Measurements from ENCODE around the gene FUT2.

FUT2 gene

DNA sequence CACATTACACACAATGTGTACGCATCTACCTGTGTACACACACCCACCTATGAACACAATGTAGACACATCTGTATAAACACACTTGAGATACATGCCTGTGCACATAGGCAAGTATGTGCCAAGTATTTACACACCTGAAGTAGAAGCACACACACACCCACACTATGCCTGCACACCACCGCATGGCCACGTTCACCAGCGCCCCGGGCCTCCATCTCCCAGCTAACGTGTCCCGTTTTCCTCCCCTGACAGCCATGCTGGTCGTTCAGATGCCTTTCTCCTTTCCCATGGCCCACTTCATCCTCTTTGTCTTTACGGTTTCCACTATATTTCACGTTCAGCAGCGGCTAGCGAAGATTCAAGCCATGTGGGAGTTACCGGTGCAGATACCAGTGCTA is 6.9 kb downstream of the FUT2 start:
- Histone ChIP-seq H3K4me3 (ENCODE audit: low read length) (no peak overlapping the region), H3K36me3 (ENCODE audit: control insufficient read depth, insufficient read depth, low read length) (0 out of 2 replicates have a peak, but pooled peaks cover 4% of the 10 kb centered on the region), H3K27ac (ENCODE audit: low read length) (no peak overlapping the region), H3K9me3 (ENCODE audit: control insufficient read depth, insufficient read depth, low read length) (no peaks in the 10 kb centered on the region), H3K4me1 (ENCODE audit: control insufficient read depth, insufficient read depth, low read length) (no peaks in the 10 kb centered on the region), H3K27me3 (ENCODE audit: control insufficient read depth, insufficient read depth, low read length) (no peaks in the 10 kb centered on the region)
- DNase-seq (ENCODE audit: low read depth, low spot score), result no peak
- no CpG with 5 or more reads among the region's 13 CpGs for WGBS (ENCODE audit: insufficient coverage, insufficient read length)

DNA sequence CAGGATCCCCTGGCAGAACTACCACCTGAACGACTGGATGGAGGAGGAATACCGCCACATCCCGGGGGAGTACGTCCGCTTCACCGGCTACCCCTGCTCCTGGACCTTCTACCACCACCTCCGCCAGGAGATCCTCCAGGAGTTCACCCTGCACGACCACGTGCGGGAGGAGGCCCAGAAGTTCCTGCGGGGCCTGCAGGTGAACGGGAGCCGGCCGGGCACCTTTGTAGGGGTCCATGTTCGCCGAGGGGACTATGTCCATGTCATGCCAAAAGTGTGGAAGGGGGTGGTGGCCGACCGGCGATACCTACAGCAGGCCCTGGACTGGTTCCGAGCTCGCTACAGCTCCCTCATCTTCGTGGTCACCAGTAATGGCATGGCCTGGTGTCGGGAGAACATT is 7.5 kb downstream of the FUT2 start:
- no CpG with 5 or more reads among the region's 23 CpGs for WGBS (ENCODE audit: insufficient coverage, insufficient read length)
- 0 out of 2 replicates have a peak, but pooled peaks cover 4% of the 10 kb centered on the region for H3K36me3 ChIP-seq (ENCODE audit: control insufficient read depth, insufficient read depth, low read length)
- no peaks in the 10 kb centered on the region for H3K9me3 ChIP-seq (ENCODE audit: control insufficient read depth, insufficient read depth, low read length)
- no peaks in the 10 kb centered on the region for H3K27me3 ChIP-seq (ENCODE audit: control insufficient read depth, insufficient read depth, low read length)
- DNase-seq (ENCODE audit: low read depth, low spot score), result no peak
- no peak overlapping the region for H3K4me3 ChIP-seq (ENCODE audit: low read length)
- H3K4me1 ChIP-seq (ENCODE audit: control insufficient read depth, insufficient read depth, low read length), result no peaks in the 10 kb centered on the region
- H3K27ac ChIP-seq (ENCODE audit: low read length), result no peak overlapping the region

DNA sequence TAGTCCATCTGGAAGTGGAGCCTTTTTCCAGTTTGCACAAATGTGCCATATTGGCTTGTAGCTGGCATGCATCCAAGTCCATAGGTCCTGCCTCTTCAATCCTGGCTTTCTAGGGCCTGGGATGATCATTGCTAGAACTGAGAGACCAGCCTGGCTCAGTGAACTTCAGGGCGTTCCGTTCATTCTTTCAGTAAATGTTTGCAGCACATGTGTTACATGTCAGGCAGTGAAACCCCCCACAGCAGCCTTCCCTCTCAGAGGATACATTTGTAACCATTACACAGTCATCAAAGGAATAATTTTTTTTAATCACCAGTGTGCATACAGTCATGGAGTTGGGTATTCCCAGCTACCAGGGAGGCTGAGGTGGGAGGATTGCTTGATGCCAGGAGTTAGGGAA is 9.7 kb downstream of the FUT2 start:
- DNase-seq (ENCODE audit: low read depth, low spot score), result no peak
- H3K27me3 ChIP-seq (ENCODE audit: control insufficient read depth, insufficient read depth, low read length), result no peaks in the 10 kb centered on the region
- 0 out of 2 replicates have a peak, but pooled peaks cover 4% of the 10 kb centered on the region for H3K36me3 ChIP-seq (ENCODE audit: control insufficient read depth, insufficient read depth, low read length)
- WGBS (ENCODE audit: insufficient coverage, insufficient read length), result no CpG with 5 or more reads among the region's 2 CpGs
- H3K4me1 ChIP-seq (ENCODE audit: control insufficient read depth, insufficient read depth, low read length), result no peaks in the 10 kb centered on the region; the same call in 1 of the 2 replicates
- H3K4me3 ChIP-seq (ENCODE audit: low read length), result no peak overlapping the region
- H3K27ac ChIP-seq (ENCODE audit: low read length), result no peak overlapping the region
- no peaks in the 10 kb centered on the region for H3K9me3 ChIP-seq (ENCODE audit: control insufficient read depth, insufficient read depth, low read length)

DNA sequence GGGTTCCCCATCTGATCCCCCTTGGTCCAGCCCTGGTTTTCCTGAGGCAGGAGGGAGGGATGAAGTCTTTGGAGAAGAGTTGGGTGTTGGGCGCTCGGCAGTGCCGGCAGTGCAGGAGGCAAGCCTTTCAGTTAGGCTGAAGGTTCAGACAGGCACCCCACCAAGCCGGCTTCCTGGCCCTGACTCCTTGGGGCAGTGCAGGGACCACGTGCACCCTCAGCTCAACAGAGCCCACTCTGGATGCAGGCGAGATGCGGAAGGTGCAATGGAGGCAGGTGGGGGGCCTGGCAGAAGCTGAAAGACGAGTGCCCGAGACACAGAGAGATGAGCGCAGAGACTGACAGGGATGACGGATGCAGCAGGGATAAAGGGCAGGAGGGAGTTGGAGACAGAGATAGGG is 12.7 kb downstream of the FUT2 start:
- no peak overlapping the region for H3K4me3 ChIP-seq (ENCODE audit: low read length)

DNA sequence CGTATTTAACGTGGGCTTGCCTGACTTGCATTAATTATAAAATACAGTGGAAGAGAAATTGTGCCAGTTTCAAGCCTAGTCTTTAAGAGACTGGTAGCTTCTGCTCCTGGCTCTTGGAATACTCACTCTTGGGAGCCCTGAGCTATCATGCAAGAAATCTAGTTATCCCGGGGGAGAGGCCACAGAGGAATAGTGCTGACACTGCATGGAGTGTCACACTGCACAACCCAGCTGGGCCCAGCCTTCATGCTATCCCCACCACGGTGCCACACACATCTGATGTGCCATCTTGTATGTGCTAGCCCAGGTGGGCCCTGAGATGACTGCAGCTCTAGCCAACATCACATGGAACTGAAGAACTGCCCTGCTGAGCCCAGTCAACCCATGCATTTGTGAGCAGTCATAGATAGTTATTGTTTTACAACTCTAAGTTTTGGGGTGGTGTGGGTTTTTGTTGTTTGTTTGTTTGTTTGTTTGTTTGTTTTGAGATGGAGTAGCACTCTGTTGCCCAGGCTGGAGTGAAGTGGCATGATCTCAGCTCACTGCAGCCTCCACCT is 15.4 kb downstream of the FUT2 start:
- Histone ChIP-seq H3K4me1 (ENCODE audit: control insufficient read depth, insufficient read depth, low read length) (peaks cover 2% of the 10 kb centered on the region), H3K27me3 (ENCODE audit: control insufficient read depth, insufficient read depth, low read length) (no peaks in the 10 kb centered on the region), H3K9me3 (ENCODE audit: control insufficient read depth, insufficient read depth, low read length) (no peaks in the 10 kb centered on the region), H3K36me3 (ENCODE audit: control insufficient read depth, insufficient read depth, low read length) (no peaks in the 10 kb centered on the region), H3K27ac (ENCODE audit: low read length) (no peak overlapping the region), H3K4me3 (ENCODE audit: low read length) (no peak overlapping the region)
- no peak for DNase-seq (ENCODE audit: low read depth, low spot score)
- WGBS (ENCODE audit: insufficient coverage, insufficient read length), result no CpG with 5 or more reads among the region's 4 CpGs

More for the DNA sequence above, 12.7 kb downstream of the FUT2 start:
- H3K36me3 ChIP-seq (ENCODE audit: control insufficient read depth, insufficient read depth, low read length), result 0 out of 2 replicates have a peak, but pooled peaks cover 4% of the 10 kb centered on the region
- WGBS (ENCODE audit: insufficient coverage, insufficient read length), result no CpG with 5 or more reads among the region's 11 CpGs
- H3K9me3 ChIP-seq (ENCODE audit: control insufficient read depth, insufficient read depth, low read length), result no peaks in the 10 kb centered on the region
- no peaks in the 10 kb centered on the region; the same call in none of the 2 replicates for H3K4me1 ChIP-seq (ENCODE audit: control insufficient read depth, insufficient read depth, low read length)
- no peaks in the 10 kb centered on the region for H3K27me3 ChIP-seq (ENCODE audit: control insufficient read depth, insufficient read depth, low read length)
- no peak overlapping the region for H3K27ac ChIP-seq (ENCODE audit: low read length)
- DNase-seq (ENCODE audit: low read depth, low spot score), result no peak

DNA sequence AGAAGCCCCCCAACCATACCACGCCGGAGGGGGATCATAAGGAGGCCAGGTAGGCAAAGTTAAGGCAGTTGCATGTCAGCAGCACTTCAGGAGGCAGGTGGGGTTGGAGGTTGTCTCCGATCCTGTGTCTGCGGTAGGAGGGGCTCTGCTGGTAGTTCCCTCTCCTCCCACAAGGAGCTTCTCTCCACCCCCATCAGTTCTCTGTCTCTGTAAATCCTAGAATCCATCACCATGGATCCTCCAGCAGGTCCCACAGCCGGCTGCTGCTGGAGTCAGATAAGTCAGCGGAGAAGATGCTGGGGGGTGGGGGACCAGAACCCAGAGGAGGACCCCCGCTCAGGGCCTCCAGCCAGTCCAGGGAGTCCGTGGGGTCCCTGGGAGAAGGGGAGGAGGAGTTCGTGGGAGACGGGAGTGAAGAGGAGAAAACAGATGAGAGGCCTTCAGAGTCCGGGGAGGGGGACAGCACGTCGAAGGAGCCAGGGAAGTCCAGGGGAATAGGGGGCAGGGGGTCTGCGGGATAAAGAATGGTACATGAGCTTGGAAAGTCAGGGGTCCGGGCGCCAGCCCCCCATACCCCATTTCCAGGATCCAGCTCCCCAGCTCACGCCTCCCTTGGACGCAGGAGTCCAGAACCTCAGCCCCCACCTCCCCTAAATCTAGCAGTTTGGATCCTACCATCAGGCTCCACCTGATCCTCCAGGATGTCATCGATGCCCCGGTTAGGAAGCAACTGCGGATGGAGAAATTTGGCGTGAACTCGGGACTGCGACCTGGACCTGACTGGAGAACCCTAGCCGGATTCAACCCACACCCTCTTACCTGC is 17.5 kb downstream of the FUT2 start:
- no peak overlapping the region for H3K27ac ChIP-seq (ENCODE audit: low read length)
- no peak for DNase-seq (ENCODE audit: low read depth, low spot score)
- peak overlapping the region; percentile 64; the same call in 1 of the 2 replicates for H3K4me3 ChIP-seq (ENCODE audit: low read length)
- peaks cover 7% of the 10 kb centered on the region for H3K4me1 ChIP-seq (ENCODE audit: control insufficient read depth, insufficient read depth, low read length)
- no peaks in the 10 kb centered on the region for H3K27me3 ChIP-seq (ENCODE audit: control insufficient read depth, insufficient read depth, low read length)
- H3K9me3 ChIP-seq (ENCODE audit: control insufficient read depth, insufficient read depth, low read length), result no peaks in the 10 kb centered on the region
- no CpG with 5 or more reads among the region's 25 CpGs for WGBS (ENCODE audit: insufficient coverage, insufficient read length)
- H3K36me3 ChIP-seq (ENCODE audit: control insufficient read depth, insufficient read depth, low read length), result no peaks in the 10 kb centered on the region

DNA sequence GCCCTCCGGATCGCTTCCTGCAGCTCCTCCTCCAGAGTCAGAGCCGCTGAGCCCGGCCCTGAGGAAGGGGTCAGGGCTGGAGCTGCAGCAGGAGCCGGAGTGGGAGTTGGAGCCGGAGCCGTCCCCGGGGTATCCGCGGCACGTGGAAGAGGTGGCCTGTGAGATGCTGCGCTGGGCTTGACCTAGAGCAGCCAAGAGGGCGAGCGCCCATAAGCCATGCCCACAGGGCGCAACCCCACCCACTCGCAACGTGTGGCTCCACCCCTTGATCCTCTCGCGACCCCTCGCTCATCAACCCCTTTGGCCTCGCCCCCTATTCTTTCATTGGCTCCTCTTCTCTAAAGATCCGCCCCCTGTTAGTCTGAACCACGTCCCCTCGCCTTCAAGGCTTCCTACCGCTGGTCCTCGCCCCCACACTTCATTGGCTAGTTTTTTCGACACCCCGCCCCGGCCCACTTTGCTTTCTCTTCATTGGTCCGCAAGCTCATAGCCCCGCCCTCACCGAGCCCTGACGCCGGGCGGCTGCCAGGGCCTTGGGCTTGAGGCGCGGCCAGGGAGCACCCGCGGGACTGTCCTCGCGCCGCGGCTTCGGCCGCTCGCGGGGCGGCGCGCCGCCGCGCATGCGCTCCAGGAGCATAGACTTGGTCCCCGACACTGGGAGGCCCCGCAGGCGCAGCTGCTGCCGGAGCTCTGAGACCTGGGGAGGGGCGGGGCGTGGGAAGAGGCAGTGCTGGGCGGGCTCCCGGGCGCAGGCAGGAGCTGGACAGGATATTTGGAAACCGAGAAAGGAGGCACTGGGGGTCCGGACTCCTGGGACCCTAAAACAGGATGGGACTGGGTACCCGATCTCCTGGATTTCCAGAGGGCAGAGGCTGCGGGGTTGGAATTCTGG is 18.3 kb downstream of the FUT2 start:
- H3K36me3 ChIP-seq (ENCODE audit: control insufficient read depth, insufficient read depth, low read length), result no peaks in the 10 kb centered on the region
- no peaks in the 10 kb centered on the region for H3K9me3 ChIP-seq (ENCODE audit: control insufficient read depth, insufficient read depth, low read length)
- H3K4me1 ChIP-seq (ENCODE audit: control insufficient read depth, insufficient read depth, low read length), result peaks cover 10% of the 10 kb centered on the region
- H3K27ac ChIP-seq (ENCODE audit: low read length), result no peak overlapping the region
- H3K4me3 ChIP-seq (ENCODE audit: low read length), result peak overlapping the region; percentile 64; the same call in 1 of the 2 replicates
- no peak for DNase-seq (ENCODE audit: low read depth, low spot score)
- no CpG with 5 or more reads among the region's 67 CpGs for WGBS (ENCODE audit: insufficient coverage, insufficient read length)
- no peaks in the 10 kb centered on the region for H3K27me3 ChIP-seq (ENCODE audit: control insufficient read depth, insufficient read depth, low read length)

DNA sequence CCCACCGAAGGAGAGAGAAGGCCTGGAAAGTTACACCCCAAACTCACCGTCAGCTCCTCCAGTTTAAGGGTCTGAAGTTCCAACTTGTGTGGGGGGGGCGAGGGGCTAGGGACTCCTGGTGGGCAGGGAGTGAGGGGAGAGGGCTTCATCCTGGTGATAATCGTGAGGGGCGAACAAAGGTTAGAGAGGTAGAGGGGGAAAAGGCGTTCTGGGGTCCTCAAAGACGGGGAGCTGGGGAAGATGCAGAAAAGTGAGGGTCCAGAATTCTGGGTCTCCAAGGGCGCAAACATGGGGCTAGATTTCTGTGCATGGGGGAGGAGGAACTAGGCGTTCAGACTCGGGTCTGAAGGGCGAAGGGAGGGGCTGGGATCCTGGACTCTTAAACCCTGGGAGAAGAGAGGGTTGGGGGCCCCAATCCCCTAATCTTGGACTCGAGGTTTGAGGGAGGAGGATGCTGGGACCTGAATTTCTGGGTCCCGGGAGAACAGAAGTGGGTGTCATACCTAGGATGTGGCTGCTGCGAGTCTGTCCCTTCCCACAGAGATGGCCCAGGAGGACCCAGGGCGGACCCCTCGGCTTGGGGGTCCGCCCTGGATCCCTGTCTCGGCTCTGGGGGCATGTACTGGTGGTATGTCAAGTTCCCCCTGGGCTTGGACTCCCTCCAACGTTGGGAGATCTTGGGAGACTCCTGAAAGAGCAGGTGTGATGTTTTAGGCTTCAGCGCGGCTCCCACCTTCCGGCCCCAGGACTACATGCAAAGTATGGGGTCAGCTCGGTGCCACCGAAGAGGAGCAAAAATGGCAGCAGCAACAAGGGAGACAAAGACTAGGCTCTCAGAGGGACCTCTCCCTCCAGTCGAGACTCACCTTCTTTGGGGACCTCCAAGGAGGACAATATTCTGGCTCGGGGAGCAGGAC is 19.2 kb downstream of the FUT2 start:
- peaks cover 11% of the 10 kb centered on the region for H3K4me1 ChIP-seq (ENCODE audit: control insufficient read depth, insufficient read depth, low read length)
- no peaks in the 10 kb centered on the region for H3K27me3 ChIP-seq (ENCODE audit: control insufficient read depth, insufficient read depth, low read length)
- H3K4me3 ChIP-seq (ENCODE audit: low read length), result peak overlapping the region; percentile 40; the same call in 1 of the 2 replicates
- no peaks in the 10 kb centered on the region for H3K9me3 ChIP-seq (ENCODE audit: control insufficient read depth, insufficient read depth, low read length)
- no peaks in the 10 kb centered on the region for H3K36me3 ChIP-seq (ENCODE audit: control insufficient read depth, insufficient read depth, low read length)
- H3K27ac ChIP-seq (ENCODE audit: low read length), result no peak overlapping the region
- no CpG with 5 or more reads among the region's 26 CpGs for WGBS (ENCODE audit: insufficient coverage, insufficient read length)
- DNase-seq (ENCODE audit: low read depth, low spot score), result no peak

DNA sequence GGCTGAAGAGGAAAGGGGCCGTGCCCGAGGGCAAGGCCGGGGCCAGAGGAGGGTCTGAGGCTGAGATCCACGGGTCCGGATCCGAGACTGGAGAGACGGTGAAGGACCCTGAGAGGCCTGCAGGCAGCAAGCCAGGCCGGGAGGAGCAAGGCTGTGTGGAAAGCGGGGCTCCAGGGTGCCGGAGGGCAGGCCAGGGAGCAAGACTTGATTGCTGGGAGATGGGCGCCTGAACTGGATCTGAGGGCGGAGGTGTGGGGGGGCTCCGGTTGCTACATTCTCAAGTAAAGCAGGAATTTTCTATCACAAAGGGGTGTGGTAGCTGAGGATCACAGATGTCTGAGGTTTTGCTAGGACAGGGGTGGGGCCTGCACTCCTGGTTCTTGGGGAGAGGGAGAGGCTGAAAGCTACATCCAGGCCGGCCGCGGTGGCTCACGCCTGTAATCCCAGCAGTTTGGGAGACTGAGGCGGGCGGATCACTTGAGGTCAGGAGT is 20.0 kb downstream of the FUT2 start:
- peaks cover 13% of the 10 kb centered on the region for H3K4me1 ChIP-seq (ENCODE audit: control insufficient read depth, insufficient read depth, low read length)
- WGBS (ENCODE audit: insufficient coverage, insufficient read length), result no CpG with 5 or more reads among the region's 19 CpGs
- H3K4me3 ChIP-seq (ENCODE audit: low read length), result no peak overlapping the region

More for the DNA sequence above, 20.0 kb downstream of the FUT2 start:
- no peaks in the 10 kb centered on the region for H3K27me3 ChIP-seq (ENCODE audit: control insufficient read depth, insufficient read depth, low read length)
- no peaks in the 10 kb centered on the region for H3K36me3 ChIP-seq (ENCODE audit: control insufficient read depth, insufficient read depth, low read length)
- H3K9me3 ChIP-seq (ENCODE audit: control insufficient read depth, insufficient read depth, low read length), result no peaks in the 10 kb centered on the region
- H3K27ac ChIP-seq (ENCODE audit: low read length), result no peak overlapping the region
- DNase-seq (ENCODE audit: low read depth, low spot score), result no peak
